ENCODE data around the gene ZNF790. TPM values are rescaled to one million over a fixed set of nuclear protein-coding genes. Genes with fewer than 3 reads are reported as not detected.

ZNF790 gene
- total RNA-seq (2022; extraction: Qiagen RNA extraction; ENCODE audit: low read depth), result 0.37 to 0.57 TPM (median 0.45 TPM) in 5 replicates

GRCh38 chr19:36837906-36838783 is at the start of gene ZNF790:
Gene ZNF790 (minus strand): TSS chr19:36838387. CDS start chr19:36825619, 12,768 bp downstream.

DNA sequence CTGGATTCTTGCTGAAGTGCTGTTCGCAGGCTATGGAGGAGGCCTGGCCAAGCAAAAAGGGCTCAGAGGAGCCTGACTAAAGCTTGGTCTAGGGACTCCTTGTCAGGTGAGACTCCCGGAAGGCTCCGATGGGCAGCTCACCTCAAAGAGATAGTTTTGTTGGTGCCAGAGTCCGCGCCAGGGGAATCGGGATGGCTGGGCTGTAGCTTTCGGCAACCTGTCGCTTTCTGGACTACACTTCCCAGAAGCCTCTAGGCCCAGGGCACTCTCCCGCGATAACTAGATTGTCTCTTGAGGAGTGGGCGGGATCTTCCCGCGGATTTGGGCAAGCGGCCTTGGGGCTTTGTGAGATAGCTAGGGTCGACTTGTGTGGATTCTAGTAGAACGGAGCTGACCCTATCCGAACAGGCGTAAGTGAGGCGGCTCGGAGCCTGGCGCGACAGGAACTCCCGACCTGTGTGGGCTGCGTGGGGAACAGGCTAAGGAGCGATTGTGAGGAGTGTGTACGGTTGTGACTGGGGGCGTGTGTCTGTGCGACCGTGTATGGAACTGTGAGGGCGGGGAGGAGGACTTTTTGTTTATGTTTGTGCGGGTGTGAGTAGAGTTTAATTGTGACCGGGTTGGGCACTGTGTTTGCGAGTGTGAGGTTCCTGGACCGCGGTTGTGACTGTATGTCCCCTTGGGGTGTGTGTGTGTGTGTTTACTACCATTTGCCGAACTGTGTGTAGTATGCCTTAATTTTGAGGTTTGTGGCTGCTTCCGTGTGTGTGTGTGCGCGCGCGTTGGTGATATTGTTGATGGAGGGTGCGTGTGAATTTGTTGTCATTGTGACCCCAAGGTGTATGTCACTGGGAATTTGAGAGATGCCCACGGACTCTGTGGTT is 12.6 kb upstream of the ZNF790 start, which contains the start of gene ZNF345:
TSS of gene ZNF345 (plus strand) at position 318 of the 884 bp plus-strand sequence. CDS start 25,955 bp downstream, outside the sequence.

DNA sequence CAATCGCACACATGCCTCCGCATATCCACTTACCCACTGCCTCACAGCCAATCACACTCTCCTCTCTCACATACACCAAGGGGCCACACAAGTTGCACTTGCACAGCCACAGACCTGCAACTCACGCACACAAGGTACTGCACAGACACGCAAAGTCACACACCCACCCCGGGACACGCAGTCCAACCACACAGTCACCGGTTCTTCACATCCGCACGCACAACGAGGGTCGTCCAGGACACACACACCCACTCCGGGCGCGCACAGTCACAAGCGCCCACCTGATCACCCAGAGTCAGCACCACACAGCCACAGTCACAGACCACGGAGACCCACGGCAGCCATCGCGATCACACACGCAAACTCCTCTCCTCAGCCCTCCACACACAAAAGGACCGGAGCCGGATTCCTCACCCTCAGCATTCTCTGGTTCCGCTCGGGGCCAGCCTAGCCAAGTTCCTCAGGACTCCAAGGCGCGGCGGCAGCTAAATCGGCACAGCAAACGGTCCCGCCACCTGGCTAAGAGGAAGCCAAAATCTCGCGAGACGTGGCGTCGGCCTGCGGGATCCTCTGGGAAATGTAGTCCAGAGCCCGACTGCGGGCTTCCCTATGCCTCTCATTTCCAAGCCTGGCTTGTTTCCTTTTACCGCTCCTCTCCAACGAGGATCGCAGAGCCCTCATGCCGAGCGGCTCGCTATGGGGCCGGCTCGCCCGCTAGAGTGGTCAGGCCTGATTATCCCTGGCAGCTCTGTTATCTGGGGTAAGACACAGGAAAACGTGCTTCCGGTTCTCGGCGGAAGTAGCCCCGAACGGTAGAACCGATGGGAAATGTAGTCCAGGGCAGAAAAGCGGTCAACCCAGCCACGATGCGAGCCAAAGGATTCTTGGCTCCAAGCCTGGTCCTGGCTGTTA is 65.6 kb downstream of the ZNF790 start, which contains the start of gene ZNF850:
TSS of gene ZNF850 (minus strand) at position 497 of the 912 bp plus-strand sequence. CDS start 10,201 bp downstream, outside the sequence.

Other genes starting within 250 kb of the ZNF790 start
- gene ZNF382, start 233.1 kb downstream of the ZNF790 start, total RNA-seq (2022; extraction: Qiagen RNA extraction; ENCODE audit: low read depth), result 0.02 to 0.06 TPM in 2 of 5 replicates, not detected in the others
- gene ZNF461, start 171.6 kb downstream of the ZNF790 start, total RNA-seq (2022; extraction: Qiagen RNA extraction; ENCODE audit: low read depth), result 5.7 to 9.9 TPM (median 8.5 TPM) in 5 replicates
- gene ZNF567, start 150.8 kb downstream of the ZNF790 start, total RNA-seq (2022; extraction: Qiagen RNA extraction; ENCODE audit: low read depth), result 7.0 to 11.1 TPM (median 9.2 TPM) in 5 replicates
- gene ZNF850, start 65.6 kb downstream of the ZNF790 start, total RNA-seq (2022; extraction: Qiagen RNA extraction; ENCODE audit: low read depth), result 0.40 to 1.1 TPM (median 0.54 TPM) in 5 replicates
- gene ZNF345, start 12.5 kb upstream of the ZNF790 start, total RNA-seq (2022; extraction: Qiagen RNA extraction; ENCODE audit: low read depth), result 0.18 to 0.34 TPM (median 0.21 TPM) in 3 of 5 replicates, not detected in the others
- gene ZNF829, start 77.9 kb upstream of the ZNF790 start, total RNA-seq (2022; extraction: Qiagen RNA extraction; ENCODE audit: low read depth), result 0.25 to 0.66 TPM (median 0.39 TPM) in 5 replicates
- gene ZNF568, start 77.9 kb upstream of the ZNF790 start, total RNA-seq (2022; extraction: Qiagen RNA extraction; ENCODE audit: low read depth), result 0.70 to 1.8 TPM (median 1.2 TPM) in 5 replicates
- 3.6 to 5.8 TPM (median 4.8 TPM) in 5 replicates for gene ZNF420, start 240.0 kb upstream of the ZNF790 start, total RNA-seq (2022; extraction: Qiagen RNA extraction; ENCODE audit: low read depth)

Data from A549 treated with RU486 at 1 μM for 4 hours (cell line).